GM23338 (cell line): ENCODE measurements around the gene ZNF148. TPM values are rescaled to one million over a fixed set of nuclear protein-coding genes. Genes with fewer than 3 reads are reported as not detected.
A peak's percentile ranks its signal among the peaks of the same experiment; 100 is the strongest.

ENCODE experiments used
- ATAC-seq: fragments of 200-7000 bp; cut with Tn5 transposase; 3 replicates; pipeline ENCODE4 v1.9.1; 2020
- DNase-seq: peaks from one replicate; pipeline ENCODE4 v3.0.0-alpha.2; 2015; ENCODE audit warnings: low spot score
- H2AFZ ChIP-seq: fragments of 200-600 bp; sonication (generic); 2 replicates; pipeline ENCODE4 v1.8.0; 2016; ENCODE audit warnings: antibody characterized with exemption, mild to moderate bottlenecking, moderate library complexity
- H3F3A ChIP-seq: fragments of 200-600 bp; sonication (generic); replicated peaks from 2 replicates; pipeline ENCODE4 v1.8.0; 2017; ENCODE audit warnings: antibody characterized with exemption, mixed run types, low read depth
- H3K27ac ChIP-seq: fragments of 200-600 bp; sonication (generic); 2 replicates; pipeline ENCODE4 v1.6.1; 2016; ENCODE audit warnings: low read depth
- H3K27me3 ChIP-seq: fragments of 200-600 bp; sonication (generic); 2 replicates; pipeline ENCODE4 v1.8.0; 2016; ENCODE audit warnings: mild to moderate bottlenecking, mixed run types, moderate library complexity; ENCODE audit not compliant: insufficient read depth
- H3K36me3 ChIP-seq: fragments of 200-600 bp; sonication (generic); 2 replicates; pipeline ENCODE4 v1.8.0; 2016; ENCODE audit warnings: mild to moderate bottlenecking; ENCODE audit not compliant: insufficient read depth
- H3K4me1 ChIP-seq: fragments of 200-600 bp; sonication (generic); 2 replicates; pipeline ENCODE4 v1.8.0; 2016; ENCODE audit warnings: mild to moderate bottlenecking, moderate library complexity; ENCODE audit not compliant: insufficient read depth
- H3K4me2 ChIP-seq: fragments of 200-600 bp; sonication (generic); 2 replicates; pipeline ENCODE4 v1.7.1; 2017; ENCODE audit warnings: mixed run types
- H3K4me3 ChIP-seq: fragments of 200-600 bp; sonication (generic); 2 replicates; pipeline ENCODE4 v1.6.1; 2016; ENCODE audit warnings: mixed run types
- H3K79me2 ChIP-seq: fragments of 200-600 bp; sonication (generic); replicated peaks from 2 replicates; pipeline ENCODE4 v1.8.0; 2017; ENCODE audit warnings: mild to moderate bottlenecking; ENCODE audit not compliant: insufficient read depth
- H3K9me2 ChIP-seq: fragments of 200-600 bp; sonication (generic); 2 replicates; pipeline ENCODE4 v1.8.0; 2017; ENCODE audit not compliant: insufficient read depth
- H4K20me1 ChIP-seq: fragments of 200-600 bp; sonication (generic); replicated peaks from 2 replicates; pipeline ENCODE4 v1.8.0; 2017; ENCODE audit warnings: mild to moderate bottlenecking; ENCODE audit not compliant: insufficient read depth
- H3K27ac Mint-ChIP-seq: 2 replicates; pipeline ENCODE4 v1.8.0; 2020; ENCODE audit warnings: inconsistent platforms, mild to moderate bottlenecking, moderate library complexity, mixed read lengths
- H3K27me3 Mint-ChIP-seq: 3 replicates; pipeline ENCODE4 v1.8.0; 2022; ENCODE audit warnings: low read depth, mild to moderate bottlenecking, moderate library complexity, mixed read lengths, inconsistent platforms; ENCODE audit not compliant: insufficient read depth, poor library complexity
- H3K36me3 Mint-ChIP-seq: 3 replicates; pipeline ENCODE4 v1.8.0; 2021; ENCODE audit warnings: low read depth, mild to moderate bottlenecking, inconsistent platforms, moderate library complexity, mixed read lengths
- H3K4me1 Mint-ChIP-seq: 3 replicates; pipeline ENCODE4 v1.8.0; 2020; ENCODE audit warnings: mild to moderate bottlenecking, inconsistent platforms, mixed read lengths
- H3K4me3 Mint-ChIP-seq: 3 replicates; pipeline ENCODE4 v1.8.0; 2021; ENCODE audit warnings: moderate library complexity, mild to moderate bottlenecking, inconsistent platforms, mixed read lengths
- H3K9me3 Mint-ChIP-seq: 3 replicates; pipeline ENCODE4 v1.8.0; 2020; ENCODE audit warnings: moderate library complexity, mild to moderate bottlenecking, inconsistent platforms, mixed read lengths
- CREB1 ChIP-seq: fragments of 250-450 bp; sonication (Bioruptor Pico); IDR thresholded peaks from 2 replicates; pipeline ENCODE4 v1.5.0; 2020; ENCODE audit warnings: low read depth, mild to moderate bottlenecking, moderate library complexity
- CTCF ChIP-seq, 2 experiments: fragments of 200-600 bp in 1 of 2; sonication (generic) in 1 of 2; conservative IDR thresholded peaks; 2 replicates each; pipeline versions ENCODE4 v1.5.1 to v1.6.1; 2016 to 2017; ENCODE audit warnings: antibody characterized with exemption in 2 of 2, low read depth in 2 of 2, mild to moderate bottlenecking in 2 of 2, moderate library complexity in 1 of 2
- EZH2 ChIP-seq: fragments of 200-600 bp; sonication (generic); IDR thresholded peaks from one replicate; pipeline ENCODE4 v1.8.0; 2017; ENCODE audit warnings: antibody characterized with exemption, mild to moderate bottlenecking, low read depth; ENCODE audit not compliant: unreplicated experiment
- EZH2phosphoT487 ChIP-seq: fragments of 200-600 bp; sonication (generic); IDR thresholded peaks from one replicate; pipeline ENCODE4 v1.8.1; 2018; ENCODE audit warnings: antibody characterized with exemption; ENCODE audit not compliant: unreplicated experiment
- JUNB ChIP-seq: IDR thresholded peaks from one replicate; pipeline ENCODE4 v1.6.1; 2016; ENCODE audit warnings: antibody characterized with exemption; ENCODE audit not compliant: unreplicated experiment
- NANOG ChIP-seq: IDR thresholded peaks from 2 replicates; pipeline ENCODE4 v1.6.1; 2016; ENCODE audit warnings: antibody characterized with exemption, borderline replicate concordance
- POLR2AphosphoS5 ChIP-seq: IDR thresholded peaks from 2 replicates; pipeline ENCODE4 v1.6.1; 2016; ENCODE audit warnings: antibody characterized with exemption, low read depth
- REST ChIP-seq: IDR thresholded peaks from one replicate; pipeline ENCODE4 v1.6.1; 2018; ENCODE audit warnings: antibody characterized with exemption; ENCODE audit not compliant: unreplicated experiment
- STAT1 ChIP-seq: IDR thresholded peaks from one replicate; pipeline ENCODE4 v1.6.1; 2016; ENCODE audit warnings: antibody characterized with exemption; ENCODE audit not compliant: unreplicated experiment
- ZNF114 ChIP-seq: fragments of 250-450 bp; sonication (Bioruptor Pico); IDR thresholded peaks from 2 replicates; pipeline ENCODE4 v1.5.0; 2020; ENCODE audit warnings: mild to moderate bottlenecking, moderate library complexity
- ZNF331 ChIP-seq: fragments of 250-450 bp; sonication (Bioruptor Pico); IDR thresholded peaks from 2 replicates; pipeline ENCODE4 v1.5.0; 2020; ENCODE audit warnings: low read depth, mild to moderate bottlenecking, moderate library complexity
- polyA plus RNA-seq: library from polyadenylated mRNA; unstranded; fragments of >200 nt; fragmentation: Nextera tagmentation; extraction: Ambion mirVana; gene quantifications from 2 replicates; pipeline ENCODE4 v1.2.1, GENCODE V29; 2016
- total RNA-seq: library from RNA; depleted of rRNA; stranded (reverse); fragments of >200 nt; shearing (Covaris generic); gene quantifications from 2 replicates; pipeline ENCODE4 v1.2.3, GENCODE V29; 2014

Gene ZNF148
- total and polyA plus RNA-seq, 2 experiments from 2014 or later, result 13.9 to 16.9 TPM

DNA sequence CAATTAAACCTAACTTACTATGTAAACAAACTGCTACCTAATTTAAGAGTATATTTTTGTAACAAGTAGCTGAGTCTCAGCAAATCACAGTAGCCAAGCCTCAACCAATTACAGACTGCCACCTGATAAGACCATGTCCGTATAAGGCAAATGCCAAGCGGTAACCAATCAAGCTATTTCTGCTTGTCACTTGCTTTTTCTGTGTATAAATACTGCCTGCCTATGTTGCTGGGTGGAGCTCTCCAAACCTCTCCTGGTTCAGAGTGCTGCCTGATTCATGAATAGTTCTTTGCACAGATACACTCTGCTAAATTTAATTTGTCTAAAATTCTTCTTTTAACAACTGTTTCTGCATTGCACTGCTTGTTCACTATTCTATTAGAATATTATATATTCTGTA is 42.6 kb downstream of the ZNF148 start:
- H4K20me1 ChIP-seq, result peaks cover 8% of the 10 kb centered on the region
- DNase-seq (peak; percentile 41), ATAC-seq (no peak)
- Mint-ChIP-seq H3K9me3 (peaks cover 7% of the 10 kb centered on the region; the same call in 2 of the 3 replicates), H3K4me1 (peaks cover 7% of the 10 kb centered on the region), H3K27me3 (peaks cover 1% of the 10 kb centered on the region), H3K4me3 (no peak overlapping the region), H3K36me3 (peaks cover 9% of the 10 kb centered on the region; the same call in 2 of the 3 replicates), H3K27ac (no peak overlapping the region)
- H3K4me2 ChIP-seq, result no peak overlapping the region
- TF ChIP-seq NANOG (no peak), ZNF331 (CRISPR knock-in tag) (no peak), REST (no peak)
- no peaks in the 10 kb centered on the region for H3K36me3 ChIP-seq
- no peak overlapping the region for H3K27ac ChIP-seq
- no peaks in the 10 kb centered on the region for H3F3A ChIP-seq
- H3K4me3 ChIP-seq, result no peak overlapping the region
- H3K4me1 ChIP-seq, result no peaks in the 10 kb centered on the region; the same call in 1 of the 2 replicates
- H3K27me3 ChIP-seq, result no peaks in the 10 kb centered on the region
- H3K9me2 ChIP-seq, result no peaks in the 10 kb centered on the region
- no peak overlapping the region for H2AFZ ChIP-seq
- peaks cover 60% of the 10 kb centered on the region for H3K79me2 ChIP-seq

GRCh38 chr3:125331243-125331642 is 43.9 kb downstream of the ZNF148 start:
- no peak for DNase-seq
- no peak overlapping the region for H3K27ac ChIP-seq
- TF ChIP-seq CTCF (conservative IDR thresholded peaks at IDR 0.05; ENCODE audit: low read depth in 2 of 2) (no peak), POLR2AphosphoS5 (no peak), EZH2phosphoT487 (no peak), ZNF114 (CRISPR knock-in tag) (no peak), JUNB (no peak), EZH2 (no peak), CREB1 (CRISPR knock-in tag) (no peak), STAT1 (no peak), NANOG (no peak)

More at GRCh38 chr3:125331243-125331642, 43.9 kb downstream of the ZNF148 start:
- H3K79me2 ChIP-seq, result peaks cover 48% of the 10 kb centered on the region
- H3F3A ChIP-seq, result no peaks in the 10 kb centered on the region
- H3K4me3 ChIP-seq, result no peak overlapping the region
- Mint-ChIP-seq H3K4me1 (peaks cover 4% of the 10 kb centered on the region), H3K9me3 (peaks cover 7% of the 10 kb centered on the region; the same call in 2 of the 3 replicates), H3K36me3 (peaks cover 9% of the 10 kb centered on the region; the same call in 2 of the 3 replicates), H3K27ac (no peak overlapping the region), H3K27me3 (peaks cover 1% of the 10 kb centered on the region), H3K4me3 (no peak overlapping the region)
- no peak overlapping the region for H2AFZ ChIP-seq
- H3K4me1 ChIP-seq, result no peaks in the 10 kb centered on the region; the same call in 1 of the 2 replicates
- H3K4me2 ChIP-seq, result no peak overlapping the region
- no peaks in the 10 kb centered on the region for H3K9me2 ChIP-seq
- no peaks in the 10 kb centered on the region for H3K36me3 ChIP-seq
- ATAC-seq, result no peak
- H4K20me1 ChIP-seq, result peaks cover 8% of the 10 kb centered on the region
- no peaks in the 10 kb centered on the region for H3K27me3 ChIP-seq
